BLaER1 (cell line): ENCODE data around the gene RPTOR.

ENCODE experiments used
- H3K27ac ChIP-seq: shearing (Covaris generic); formaldehyde crosslinking; 2 replicates; pipeline ENCODE4 v1.8.1; 2022
- H3K27me3 ChIP-seq: shearing (Covaris generic); formaldehyde crosslinking; 2 replicates; pipeline ENCODE4 v1.8.1; 2022
- H3K36me3 ChIP-seq: shearing (Covaris generic); formaldehyde crosslinking; 2 replicates; pipeline ENCODE4 v1.8.1; 2022
- H3K4me1 ChIP-seq: shearing (Covaris generic); formaldehyde crosslinking; 2 replicates; pipeline ENCODE4 v1.8.1; 2022
- H3K4me2 ChIP-seq: shearing (Covaris generic); formaldehyde crosslinking; 2 replicates; pipeline ENCODE4 v1.8.1; 2022
- H3K4me3 ChIP-seq: shearing (Covaris generic); formaldehyde crosslinking; 2 replicates; pipeline ENCODE4 v1.8.1; 2022
- H3K9ac ChIP-seq: shearing (Covaris generic); formaldehyde crosslinking; 2 replicates; pipeline ENCODE4 v1.8.1; 2022
- H3K9me3 ChIP-seq: shearing (Covaris generic); formaldehyde crosslinking; 2 replicates; pipeline ENCODE4 v1.8.1; 2022
- H4K20me1 ChIP-seq: shearing (Covaris generic); formaldehyde crosslinking; 2 replicates; pipeline ENCODE4 v1.8.1; 2022
- Cebpa-rat ChIP-seq: shearing (Covaris generic); IDR thresholded peaks from 2 replicates; pipeline ENCODE4 v1.8.1; 2022

RPTOR gene

DNA sequence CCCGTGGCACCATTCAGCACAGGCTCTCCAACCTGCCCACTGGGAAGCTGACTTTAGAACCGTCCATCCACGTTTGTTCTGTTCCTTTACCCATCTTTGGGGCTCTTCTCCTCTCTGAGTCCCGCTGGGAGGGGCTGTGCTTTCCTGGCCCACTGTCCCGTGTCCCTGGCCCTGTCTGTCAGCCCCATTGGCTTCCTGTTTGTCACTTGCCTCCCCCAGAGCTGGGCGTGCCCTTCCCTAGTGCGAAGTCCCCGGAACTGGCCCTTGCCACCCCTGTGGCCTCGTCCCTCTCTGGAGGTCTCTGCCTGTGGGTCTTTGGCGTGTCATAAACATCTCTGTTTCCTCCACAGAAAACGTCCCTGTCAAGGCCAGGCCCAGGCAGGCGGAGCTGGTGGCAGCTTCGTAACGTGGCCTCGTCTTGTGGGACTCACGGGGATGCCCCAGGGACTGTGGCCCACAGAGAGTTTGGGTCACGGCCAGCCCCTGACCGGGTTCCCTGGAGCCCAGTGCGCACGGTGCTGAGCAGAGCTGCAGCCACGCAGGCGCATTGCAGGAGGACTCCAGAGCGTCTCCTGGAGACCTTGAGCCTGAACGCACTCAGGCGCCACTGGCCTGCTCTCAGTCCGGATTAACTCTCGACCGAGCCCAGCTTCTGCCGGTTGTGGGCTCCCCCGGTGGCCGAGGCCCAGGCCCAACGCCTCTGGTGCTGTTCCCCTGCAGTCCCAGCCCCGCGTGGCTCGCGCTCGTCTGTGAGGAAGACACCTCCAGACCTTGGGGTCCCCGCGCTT is 454.3 kb downstream of the RPTOR start:
- H3K4me3 ChIP-seq: no peak overlapping the region
- no peak overlapping the region for H3K9ac ChIP-seq

DNA sequence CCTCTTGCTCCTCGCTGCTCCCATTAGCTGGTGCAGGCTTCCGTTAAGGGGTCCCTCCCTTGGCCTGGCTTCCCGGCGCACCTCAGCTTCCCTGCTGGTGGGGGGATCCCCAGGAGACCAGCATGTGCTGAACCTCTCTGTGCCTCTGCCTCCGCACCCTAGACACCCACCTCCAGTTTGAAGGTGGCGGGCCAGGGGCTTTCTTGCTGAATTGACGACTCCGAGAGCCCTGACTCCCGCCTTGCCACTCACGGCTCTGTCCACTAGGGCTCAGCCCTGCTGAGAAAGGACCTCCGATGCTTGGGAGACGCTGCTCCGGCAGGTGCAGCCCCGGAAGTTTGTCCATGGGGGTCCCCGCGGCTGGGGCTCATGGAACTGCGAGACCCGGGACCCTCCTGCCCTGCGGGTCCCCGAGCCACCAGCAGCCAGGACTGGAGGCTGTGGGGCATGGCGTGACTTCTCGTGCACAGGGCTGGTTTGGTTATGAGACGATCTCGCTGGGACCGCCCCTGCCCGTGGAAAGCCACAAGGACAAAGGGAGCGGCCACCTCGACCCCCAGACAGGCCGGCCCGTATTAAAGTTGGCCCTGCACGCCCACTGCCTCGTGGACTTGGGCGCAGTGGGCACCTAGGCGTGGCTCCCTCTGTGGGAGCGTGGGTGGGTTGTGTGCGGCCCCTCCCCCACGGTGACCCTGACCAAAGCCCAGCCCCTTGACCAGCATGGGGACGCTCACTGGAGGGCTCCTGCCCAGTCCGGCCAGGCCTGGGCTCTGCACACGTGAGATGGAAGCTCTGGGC is 455.1 kb downstream of the RPTOR start:
- Histone ChIP-seq H3K27me3 (peaks cover 43% of the 10 kb centered on the region), H3K4me3 (no peak overlapping the region), H3K9ac (no peak overlapping the region), H3K4me2 (no peak overlapping the region), H4K20me1 (peaks cover 69% of the 10 kb centered on the region), H3K4me1 (peaks cover 4% of the 10 kb centered on the region; the same call in 1 of the 2 replicates), H3K9me3 (no peaks in the 10 kb centered on the region), H3K27ac (no peak overlapping the region), H3K36me3 (peaks cover 56% of the 10 kb centered on the region)
- TF ChIP-seq Cebpa-rat: no peak

More for the DNA sequence above, 454.3 kb downstream of the RPTOR start:
- Histone ChIP-seq H3K27me3 (peaks cover 35% of the 10 kb centered on the region), H4K20me1 (peaks cover 67% of the 10 kb centered on the region), H3K4me1 (peaks cover 4% of the 10 kb centered on the region; the same call in 1 of the 2 replicates), H3K27ac (no peak overlapping the region), H3K36me3 (peaks cover 56% of the 10 kb centered on the region), H3K9me3 (no peaks in the 10 kb centered on the region), H3K4me2 (no peak overlapping the region)
- TF ChIP-seq Cebpa-rat: no peak

DNA sequence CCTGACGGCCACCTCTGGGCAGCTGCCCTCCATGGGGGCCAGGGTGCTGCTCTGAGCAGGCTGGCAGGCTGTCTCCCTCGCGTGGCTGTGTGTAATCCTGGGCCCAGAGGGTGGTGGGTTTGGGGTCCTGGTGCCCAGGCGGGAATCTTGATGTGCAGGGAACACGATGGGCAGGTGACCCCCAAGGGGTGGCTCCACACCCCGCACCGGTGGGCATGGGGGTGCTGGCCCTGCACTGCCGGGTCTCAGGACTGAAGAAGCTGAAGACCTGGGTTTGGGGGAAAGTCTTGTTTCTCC is 455.6 kb downstream of the RPTOR start:
- Histone ChIP-seq H3K27me3 (peaks cover 48% of the 10 kb centered on the region), H3K36me3 (peaks cover 51% of the 10 kb centered on the region), H3K4me2 (no peak overlapping the region), H3K27ac (no peak overlapping the region), H3K9me3 (no peaks in the 10 kb centered on the region), H3K4me1 (peaks cover 4% of the 10 kb centered on the region; the same call in 1 of the 2 replicates), H3K4me3 (no peak overlapping the region), H3K9ac (no peak overlapping the region), H4K20me1 (peaks cover 74% of the 10 kb centered on the region)
- TF ChIP-seq Cebpa-rat: no peak

DNA sequence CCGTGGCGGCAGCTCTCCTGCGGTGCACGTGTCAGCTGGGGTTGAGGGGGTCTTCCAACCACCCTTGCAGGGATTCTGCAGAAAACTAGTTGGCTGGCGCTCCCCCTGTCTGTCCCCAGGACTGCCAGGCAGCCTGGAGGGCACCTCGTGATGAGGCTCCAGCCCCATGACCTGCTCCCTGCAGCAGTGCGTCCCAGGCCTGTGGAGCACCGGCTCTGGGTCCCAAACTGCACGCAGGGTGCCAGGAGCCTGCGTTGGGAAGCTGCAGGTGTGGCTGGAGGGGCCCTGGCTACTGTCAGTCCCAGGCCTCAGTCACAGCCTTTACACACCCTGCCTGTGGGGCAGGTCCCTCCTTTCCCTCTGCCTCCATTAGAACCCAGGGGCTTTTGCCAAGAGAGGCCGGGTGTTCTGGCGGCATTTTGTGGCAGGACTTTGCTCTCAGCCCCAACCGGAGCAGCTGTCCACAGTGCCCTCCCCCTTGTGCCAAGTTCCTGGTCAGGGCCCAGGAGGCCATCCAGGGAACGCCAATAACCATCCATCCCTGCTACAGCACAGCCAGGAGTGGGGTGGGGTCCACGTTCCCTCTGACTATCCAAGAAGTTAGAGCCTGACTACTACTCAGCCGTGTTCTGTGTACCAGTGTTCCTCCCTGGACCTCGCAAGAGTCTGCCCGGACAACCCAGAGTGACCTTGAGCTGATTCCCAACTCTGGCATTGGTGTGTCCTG is 456.2 kb downstream of the RPTOR start:
- H3K4me3 ChIP-seq: no peak overlapping the region
- H4K20me1 ChIP-seq: peaks cover 79% of the 10 kb centered on the region
- H3K9ac ChIP-seq: no peak overlapping the region
- H3K4me2 ChIP-seq: no peak overlapping the region
- H3K27me3 ChIP-seq: peaks cover 54% of the 10 kb centered on the region
- peaks cover 46% of the 10 kb centered on the region for H3K36me3 ChIP-seq
- no peak for TF ChIP-seq Cebpa-rat
- H3K4me1 ChIP-seq: peaks cover 4% of the 10 kb centered on the region; the same call in 1 of the 2 replicates
- H3K27ac ChIP-seq: no peak overlapping the region
- H3K9me3 ChIP-seq: no peaks in the 10 kb centered on the region

DNA sequence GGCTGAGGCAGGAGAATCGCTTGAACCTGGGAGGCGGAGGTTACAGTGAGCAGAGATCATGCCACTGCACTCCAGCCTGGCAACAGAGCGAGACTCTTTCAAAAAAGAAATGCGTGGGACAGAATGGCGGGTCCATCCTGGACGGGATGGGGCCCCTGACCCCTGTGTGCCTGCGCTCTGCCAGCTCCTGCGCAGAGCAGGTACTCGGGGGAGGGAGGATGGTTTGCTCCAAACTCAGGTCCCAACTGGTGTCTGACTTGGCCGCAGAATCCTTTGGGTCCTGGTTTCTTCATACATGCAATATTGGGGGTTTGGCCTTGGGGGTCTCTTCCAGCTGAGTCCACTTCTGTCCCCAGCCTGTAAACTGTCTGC is 457.4 kb downstream of the RPTOR start:
- peaks cover 4% of the 10 kb centered on the region; the same call in 1 of the 2 replicates for H3K4me1 ChIP-seq
- H3K27me3 ChIP-seq: peaks cover 66% of the 10 kb centered on the region
- H3K9ac ChIP-seq: no peak overlapping the region
- H3K27ac ChIP-seq: no peak overlapping the region
- H3K4me2 ChIP-seq: no peak overlapping the region
- H3K36me3 ChIP-seq: peaks cover 34% of the 10 kb centered on the region
- no peak overlapping the region for H3K4me3 ChIP-seq
- H3K9me3 ChIP-seq: no peaks in the 10 kb centered on the region
- no peak for TF ChIP-seq Cebpa-rat
- peaks cover 91% of the 10 kb centered on the region for H4K20me1 ChIP-seq

DNA sequence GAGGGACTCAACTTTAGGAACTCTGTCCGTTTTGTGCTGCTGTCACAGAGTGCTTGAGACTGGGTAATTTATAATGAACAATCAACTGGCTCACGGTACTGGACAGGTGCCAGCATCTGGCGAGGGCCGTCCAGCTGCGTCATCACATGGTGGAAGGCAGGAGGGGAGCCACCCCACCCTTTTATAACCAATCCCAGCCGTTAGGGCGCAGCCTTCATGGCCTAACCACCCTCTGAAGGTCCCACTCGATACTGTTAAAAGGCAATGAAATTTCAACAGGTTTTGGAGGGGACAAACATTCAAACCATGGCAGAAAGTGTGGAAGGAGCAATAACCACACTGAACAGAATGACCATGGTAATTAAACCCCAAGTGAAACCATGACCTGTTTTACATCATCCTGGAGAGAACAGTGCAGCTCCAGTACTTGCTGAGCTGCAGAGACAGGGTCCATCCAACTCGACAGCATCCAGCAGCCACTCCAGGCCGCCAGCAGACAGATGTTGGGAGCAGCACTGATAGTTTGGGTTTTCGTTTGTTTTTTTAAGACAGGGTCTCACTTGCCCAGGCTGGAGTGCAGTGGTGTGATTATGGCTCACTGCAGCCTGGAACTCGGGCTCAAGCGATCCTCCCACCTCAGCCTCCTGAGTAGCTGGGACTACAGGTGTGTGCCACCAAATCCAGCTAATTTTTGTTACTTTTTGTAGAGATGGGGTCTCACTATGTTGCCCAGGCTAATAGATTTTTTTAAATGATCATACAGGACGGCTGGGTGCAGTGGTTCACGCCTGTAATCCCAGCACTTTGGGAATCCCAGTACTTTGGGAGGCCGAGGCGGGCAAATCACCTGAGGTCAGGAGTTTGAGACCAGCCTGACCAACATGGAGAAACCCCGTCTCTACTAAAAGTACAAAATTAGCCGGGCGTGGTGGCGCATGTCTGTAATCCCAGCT is 458.0 kb downstream of the RPTOR start:
- no peak overlapping the region for H3K4me3 ChIP-seq
- peaks cover 92% of the 10 kb centered on the region for H4K20me1 ChIP-seq
- no peak overlapping the region for H3K9ac ChIP-seq
- peaks cover 4% of the 10 kb centered on the region; the same call in 1 of the 2 replicates for H3K4me1 ChIP-seq
- no peak overlapping the region for H3K4me2 ChIP-seq
- H3K9me3 ChIP-seq: no peaks in the 10 kb centered on the region
- no peak for TF ChIP-seq Cebpa-rat
- peaks cover 27% of the 10 kb centered on the region for H3K36me3 ChIP-seq
- H3K27ac ChIP-seq: no peak overlapping the region
- peaks cover 67% of the 10 kb centered on the region for H3K27me3 ChIP-seq

DNA sequence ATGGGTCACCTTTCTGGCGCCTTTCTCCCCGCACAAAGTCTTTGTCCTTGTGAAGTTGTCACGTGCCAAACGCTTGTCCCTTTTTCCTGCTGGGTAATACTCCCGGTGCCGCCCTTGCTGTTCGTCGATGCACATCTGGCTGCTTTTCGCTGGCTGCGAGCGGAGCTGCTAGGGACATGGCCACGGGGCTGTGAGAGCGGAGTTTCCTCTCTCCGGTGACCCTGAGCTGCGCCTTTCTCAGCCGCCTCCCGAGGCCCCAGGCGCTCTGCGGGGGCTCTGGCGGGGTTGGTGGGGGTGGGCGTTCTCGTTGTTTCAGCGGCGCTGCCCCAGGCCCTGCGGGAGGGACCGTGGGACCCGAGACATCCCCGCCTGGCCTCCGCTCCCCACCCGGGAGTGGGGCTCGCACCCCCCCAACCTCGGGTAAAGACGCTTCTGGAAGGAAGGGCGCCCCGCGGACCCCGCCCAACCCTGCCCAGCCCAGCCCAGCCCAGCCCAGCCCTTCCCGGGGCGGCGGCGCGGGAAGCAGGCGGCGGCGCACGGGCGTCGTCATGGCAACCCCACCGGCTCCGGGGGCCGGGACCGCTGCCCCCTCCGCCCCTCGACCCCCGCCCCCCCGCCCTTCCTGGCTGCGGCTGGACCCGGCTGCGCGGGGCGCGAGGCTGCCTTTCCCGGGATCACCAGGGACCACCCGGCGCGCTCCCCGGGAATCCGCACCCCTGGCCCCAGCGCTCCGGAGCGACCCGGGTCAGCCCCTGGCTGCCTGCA is 459.3 kb downstream of the RPTOR start:
- H3K4me3 ChIP-seq: 0 out of 2 replicates have a peak overlapping the region, but pooled peaks have one; percentile 7
- TF ChIP-seq Cebpa-rat: no peak
- H3K4me1 ChIP-seq: peaks cover 4% of the 10 kb centered on the region; the same call in 1 of the 2 replicates
- no peak overlapping the region for H3K27ac ChIP-seq
- peaks cover 15% of the 10 kb centered on the region for H3K36me3 ChIP-seq
- no peak overlapping the region for H3K9ac ChIP-seq
- H3K9me3 ChIP-seq: no peaks in the 10 kb centered on the region
- H4K20me1 ChIP-seq: peaks cover 80% of the 10 kb centered on the region
- peak overlapping the region; percentile 44 for H3K4me2 ChIP-seq
- peaks cover 67% of the 10 kb centered on the region for H3K27me3 ChIP-seq

DNA sequence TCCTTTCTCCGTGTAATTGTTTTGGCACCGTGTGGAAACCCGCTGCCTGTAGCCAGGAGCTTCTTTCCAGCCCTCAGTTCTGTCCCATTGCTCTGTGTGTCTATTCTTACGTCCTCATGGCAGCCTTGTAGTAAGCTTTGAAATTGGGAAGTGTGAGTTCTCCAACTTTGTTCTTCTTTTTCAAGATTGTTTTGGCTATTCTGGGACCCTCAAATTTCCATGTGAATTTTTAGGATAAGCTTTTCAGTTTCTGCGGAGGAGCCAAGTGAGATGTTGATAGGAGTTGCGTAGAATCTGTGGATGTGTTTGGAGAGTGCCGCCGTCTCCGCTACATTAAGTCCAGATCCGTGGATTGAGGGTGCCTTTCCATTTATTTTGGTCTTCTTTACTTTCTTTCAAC is 462.3 kb downstream of the RPTOR start:
- no peak for TF ChIP-seq Cebpa-rat
- H3K4me1 ChIP-seq: peaks cover 10% of the 10 kb centered on the region
- no peak overlapping the region for H3K4me3 ChIP-seq
- H3K27me3 ChIP-seq: peaks cover 57% of the 10 kb centered on the region
- H3K4me2 ChIP-seq: no peak overlapping the region
- H4K20me1 ChIP-seq: peaks cover 50% of the 10 kb centered on the region
- no peak overlapping the region for H3K9ac ChIP-seq
- no peak overlapping the region for H3K27ac ChIP-seq
- peaks cover 17% of the 10 kb centered on the region for H3K9me3 ChIP-seq
- H3K36me3 ChIP-seq: no peaks in the 10 kb centered on the region
